H1 (cell line): ENCODE measurements around the gene CD47. TPM values are rescaled to one million over a fixed set of nuclear protein-coding genes. Genes with fewer than 3 reads are reported as not detected.

ENCODE experiments used
- CTCF ChIA-PET: fragments of 300-600 bp; sonication (Branson Sonifier 250); formaldehyde crosslinking; loops from one replicate; lab custom pipeline; 2021; ENCODE audit not compliant: partially characterized antibody; lab: Charles Lee
- POLR2A ChIA-PET: fragments of 300-600 bp; sonication (Branson Sonifier 250); formaldehyde crosslinking; loops from one replicate; lab custom pipeline; 2021; ENCODE audit warnings: inconsistent platforms; ENCODE audit not compliant: partially characterized antibody; lab: Charles Lee
- DNase-seq, 2 experiments: peaks; one replicate each; pipeline versions ENCODE4 v3.0.0 to v3.0.0-alpha.2; 2010 to 2022; ENCODE audit warnings: low spot score in 2 of 2, low read depth in 1 of 2, mixed read lengths in 1 of 2
- FAIRE-seq: peaks from 2 replicates; lab custom pipeline; 2011; peaks lifted over from hg19 to GRCh38; lab: Jason Lieb, UNC
- H2AFZ ChIP-seq: 2 replicates; pipeline ENCODE4 v1.8.1; 2012; ENCODE audit warnings: low read length, inconsistent platforms
- H2AK5ac ChIP-seq: 2 replicates; pipeline ENCODE4 v1.6.1; 2013; ENCODE audit warnings: low read depth, low read length
- H2BK120ac ChIP-seq: replicated peaks from 2 replicates; pipeline ENCODE3; 2013; ENCODE audit warnings: low read depth, low read length, inconsistent platforms
- H2BK12ac ChIP-seq: 2 replicates; pipeline ENCODE4 v1.6.1; 2013; ENCODE audit warnings: low read depth, low read length
- H2BK15ac ChIP-seq: 2 replicates; pipeline ENCODE4 v1.6.1; 2013; ENCODE audit warnings: low read length
- H2BK20ac ChIP-seq: 2 replicates; pipeline ENCODE4 v1.6.1; 2013; ENCODE audit warnings: low read length
- H2BK5ac ChIP-seq: 2 replicates; pipeline ENCODE4 v1.6.1; 2013; ENCODE audit warnings: low read depth, low read length
- H3K14ac ChIP-seq: 2 replicates; pipeline ENCODE4 v1.6.1; 2013; ENCODE audit warnings: inconsistent platforms; ENCODE audit not compliant: insufficient read length
- H3K18ac ChIP-seq: 2 replicates; pipeline ENCODE4 v1.6.1; 2013; ENCODE audit warnings: low read length; ENCODE audit errors: extremely low read depth
- H3K23ac ChIP-seq: 2 replicates; pipeline ENCODE4 v1.6.1; 2013; ENCODE audit warnings: inconsistent platforms; ENCODE audit not compliant: insufficient read length
- H3K23me2 ChIP-seq: 2 replicates; pipeline ENCODE4 v1.6.1; 2013; ENCODE audit warnings: low read depth, low read length
- H3K27ac ChIP-seq: 2 replicates; pipeline ENCODE4 v1.6.1; 2011; ENCODE audit warnings: low read depth, low read length, inconsistent platforms
- H3K27me3 ChIP-seq, 4 experiments: replicated peaks in 1 of 4; 1 replicate in 1 of 4; 2 replicates in 3 of 4; pipeline versions ENCODE4 v1.6.1 to v1.8.1; 2011 to 2013; ENCODE audit warnings: low read length in 3 of 4, mild to moderate bottlenecking in 3 of 4, inconsistent platforms in 2 of 4, mixed read lengths in 2 of 4, moderate library complexity in 1 of 4; ENCODE audit not compliant: control insufficient read depth in 3 of 4, insufficient read depth in 3 of 4; ENCODE audit errors: extremely low read depth in 1 of 4
- H3K36me3 ChIP-seq, 4 experiments: 2 replicates each; pipeline versions ENCODE4 v1.6.1 to v1.8.1; 2011 to 2013; ENCODE audit warnings: mild to moderate bottlenecking in 4 of 4, low read length in 3 of 4, moderate library complexity in 2 of 4, control low read depth in 1 of 4, inconsistent platforms in 1 of 4; ENCODE audit not compliant: insufficient read depth in 4 of 4, control insufficient read depth in 2 of 4
- H3K4ac ChIP-seq: replicated peaks from 2 replicates; pipeline ENCODE3; 2013; ENCODE audit warnings: low read length, low read depth, mixed read lengths, inconsistent platforms; ENCODE audit not compliant: insufficient read length
- H3K4me1 ChIP-seq, 4 experiments: replicated peaks in 1 of 4; 1 replicate in 1 of 4; 2 replicates in 3 of 4; pipeline versions ENCODE4 v1.6.1 to v1.8.1; 2011 to 2013; ENCODE audit warnings: low read length in 3 of 4, inconsistent platforms in 2 of 4, mixed read lengths in 1 of 4; ENCODE audit not compliant: insufficient read depth in 4 of 4, control insufficient read depth in 3 of 4
- H3K4me2 ChIP-seq, 2 experiments: 2 replicates each; pipeline versions ENCODE4 v1.6.1 to v1.8.1; 2011 to 2013; ENCODE audit warnings: low read depth in 2 of 2, low read length in 2 of 2, control low read depth in 1 of 2, inconsistent platforms in 1 of 2, mild to moderate bottlenecking in 1 of 2; ENCODE audit not compliant: insufficient read depth in 1 of 2
- H3K4me3 ChIP-seq, 4 experiments: fragments of 200-600, 300-600 bp in 1 of 4; sonication (generic), shearing (Covaris generic), sonication (Bioruptor Twin) in 1 of 4; 2 replicates each; pipeline versions ENCODE4 v1.5.1 to v1.8.1; 2011 to 2016; ENCODE audit warnings: low read length in 4 of 4, low read depth in 3 of 4, control low read depth in 2 of 4, inconsistent platforms in 2 of 4, mild to moderate bottlenecking in 2 of 4, mixed read lengths in 1 of 4, moderate library complexity in 1 of 4; ENCODE audit not compliant: insufficient read depth in 2 of 4; ENCODE audit errors: extremely low read depth in 1 of 4
- H3K56ac ChIP-seq: replicated peaks from 2 replicates; pipeline ENCODE3; 2013; ENCODE audit warnings: low read depth, mild to moderate bottlenecking, mixed read lengths, low read length, inconsistent platforms; ENCODE audit not compliant: insufficient read length
- H3K79me1 ChIP-seq: 2 replicates; pipeline ENCODE4 v1.6.1; 2013; ENCODE audit warnings: low read depth, low read length, control low read depth
- H3K79me2 ChIP-seq, 2 experiments: 2 replicates each; pipeline versions ENCODE4 v1.6.1 to v1.8.1; 2012 to 2013; ENCODE audit warnings: low read length in 2 of 2, mild to moderate bottlenecking in 2 of 2, inconsistent platforms in 1 of 2; ENCODE audit not compliant: insufficient read depth in 2 of 2, control insufficient read depth in 1 of 2
- H3K9ac ChIP-seq, 4 experiments: replicated peaks in 1 of 4; 1 replicate in 1 of 4; 2 replicates in 3 of 4; pipeline versions ENCODE4 v1.6.1 to v1.8.1; 2011 to 2013; ENCODE audit warnings: low read depth in 3 of 4, low read length in 3 of 4, control low read depth in 2 of 4, mild to moderate bottlenecking in 2 of 4, moderate library complexity in 2 of 4, inconsistent platforms in 1 of 4; ENCODE audit errors: extremely low read depth in 1 of 4
- H3K9me3 ChIP-seq, 2 experiments: 2 replicates each; pipeline versions ENCODE4 v1.6.1 to v1.8.1; 2012 to 2013; ENCODE audit warnings: mild to moderate bottlenecking in 2 of 2, moderate library complexity in 2 of 2, control low read depth in 1 of 2, inconsistent platforms in 1 of 2, low read depth in 1 of 2, low read length in 1 of 2, mixed read lengths in 1 of 2; ENCODE audit not compliant: insufficient read depth in 2 of 2
- H4K20me1 ChIP-seq, 2 experiments: replicated peaks in 1 of 2; 2 replicates each; pipeline versions ENCODE3 to v1.8.1; 2011 to 2013; ENCODE audit warnings: inconsistent platforms in 2 of 2, low read length in 2 of 2, mild to moderate bottlenecking in 1 of 2; ENCODE audit not compliant: insufficient read depth in 2 of 2, control insufficient read depth in 1 of 2
- H4K5ac ChIP-seq: 2 replicates; pipeline ENCODE4 v1.6.1; 2013; ENCODE audit warnings: low read length, low read depth, mixed read lengths, inconsistent platforms; ENCODE audit not compliant: insufficient read length
- H4K8ac ChIP-seq: 2 replicates; pipeline ENCODE4 v1.8.0; 2013; ENCODE audit warnings: mild to moderate bottlenecking, moderate library complexity, low read length, inconsistent platforms; ENCODE audit not compliant: insufficient read depth; ENCODE audit errors: extremely low read depth
- H4K91ac ChIP-seq: replicated peaks from 2 replicates; pipeline ENCODE3; 2013; ENCODE audit warnings: low read length, mixed read lengths, inconsistent platforms; ENCODE audit not compliant: insufficient read length
- SIX5 ChIP-seq: IDR thresholded peaks from 2 replicates; pipeline ENCODE4 v1.6.1; 2011; ENCODE audit warnings: mild to moderate bottlenecking, low read depth, low read length
- WGBS, 2 experiments: shearing (Covaris generic) in 1 of 2; methylation state at CpG; one replicate each; pipeline versions ENCODE4 v1.1.6 to v1.1.7; 2013 to 2015; ENCODE audit warnings: low lambda C conversion rate in 2 of 2, mixed read lengths in 2 of 2, inconsistent platforms in 1 of 2, low coverage in 1 of 2, missing lambda C conversion rate in 1 of 2; ENCODE audit not compliant: insufficient replicate concordance in 2 of 2, insufficient coverage in 1 of 2, insufficient read length in 1 of 2; ENCODE audit errors: extremely low coverage in 1 of 2, missing lambda C conversion rate in 1 of 2; 5-methylcytosine and 5-hydroxymethylcytosine counted together
- polyA plus RNA-seq, 7 experiments: library from polyadenylated mRNA; depleted of rRNA in 3 of 7; stranded (reverse) in 5 of 7; unstranded in 2 of 7; fragments of >200 nt in 5 of 7; fragments of 200-250 nt in 2 of 7; gene quantifications; 1 replicate in 5 of 7; 2 replicates in 1 of 7; 4 replicates in 1 of 7; pipeline versions ENCODE4 v1.2.1 to v1.2.3, GENCODE V29; 2011 to 2013; ENCODE audit warnings: missing spikeins in 2 of 7, mixed read lengths in 2 of 7
- total RNA-seq: library from RNA; stranded (reverse); fragmentation: NEBNext Ultra II Directional; extraction: Animal tissue kit (Norgen Biotek cat#: 25700); gene quantifications from 2 replicates; pipeline ENCODE4 v1.2.1, GENCODE V29; 2021

Gene CD47
- total and polyA plus RNA-seq, 2 of the 8 experiments (the other 6 are each of a cell fraction or from before 2014, with no cell fraction given), result 14.4 to 19.3 TPM

DNA sequence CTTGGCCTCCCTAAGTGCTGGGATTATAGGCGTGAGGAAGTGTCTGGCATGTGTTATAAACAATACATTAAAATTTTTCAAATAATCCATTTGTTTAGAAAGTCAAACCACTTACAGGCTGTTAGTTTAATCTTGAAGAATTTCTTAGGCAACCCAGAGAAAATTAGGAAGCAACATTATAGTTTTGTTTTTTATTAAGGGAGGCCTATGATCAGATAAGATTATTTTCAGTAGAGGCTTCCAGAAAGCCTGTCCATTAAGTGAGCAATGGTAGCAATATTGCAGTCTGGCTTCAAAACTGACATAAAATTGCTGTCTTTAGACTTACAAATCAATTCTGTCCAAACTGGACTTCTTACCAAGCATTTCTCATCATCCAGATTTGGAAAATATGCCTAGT lies 49.6 kb downstream of the CD47 start:
- H3K4me1 ChIP-seq, result no peaks in the 10 kb centered on the region; a peak in 1 of 7 replicates
- no peak overlapping the region for H2BK12ac ChIP-seq
- no peak overlapping the region for H2BK5ac ChIP-seq
- no peak overlapping the region for H3K4me2 ChIP-seq
- no peak overlapping the region for H2AK5ac ChIP-seq
- H3K4me3 ChIP-seq, result no peak overlapping the region
- H4K8ac ChIP-seq, result no peak overlapping the region
- H3K14ac ChIP-seq, result no peak overlapping the region
- no peaks in the 10 kb centered on the region for H3K9me3 ChIP-seq
- H3K27ac ChIP-seq, result no peak overlapping the region
- no peak overlapping the region for H3K23ac ChIP-seq
- no peak for DNase-seq
- H3K79me2 ChIP-seq, result no peaks in the 10 kb centered on the region
- no peak for TF ChIP-seq SIX5
- TF ChIP-seq, all 59 proteins: peak for 0
- Histone ChIP-seq H3K9ac (no peak overlapping the region), H3K79me1 (no peaks in the 10 kb centered on the region), H3K36me3 (no peaks in the 10 kb centered on the region), H3K4ac (no peak overlapping the region), H2AFZ (no peak overlapping the region), H3K56ac (no peak overlapping the region), H2BK120ac (no peak overlapping the region), H4K91ac (no peak overlapping the region), H4K5ac (no peak overlapping the region), H3K27me3 (no peaks in the 10 kb centered on the region), H3K18ac (no peak overlapping the region), H2BK15ac (no peak overlapping the region), H3K23me2 (no peaks in the 10 kb centered on the region), H4K20me1 (no peaks in the 10 kb centered on the region), H2BK20ac (no peak overlapping the region)
- POLR2A ChIA-PET, result no interaction called here
- 88% methylated on average over 1 of the region's 1 CpG; no CpG with 5 or more reads in 1 of the 2 experiments for WGBS, 2 experiments
- CTCF ChIA-PET, result interaction anchor here (2.2 kb wide), 1 partner anchor 12 kb away, joined by 10 read pairs; no protein-coding TSS in a partner anchor
- no peak for FAIRE-seq
